Gastrocnemius medialis (tissue), 4 donors: ENCODE results near the gene C5AR1. TPM values are rescaled to one million over a fixed set of nuclear protein-coding genes. Genes with fewer than 3 reads are reported as not detected.

Experiments
- ATAC-seq, 2 donors: fragments of 150-250 bp; one replicate each; pipeline ENCODE4 v1.9.1; 2016
- DNase-seq, 2 donors: peaks; one replicate each; pipeline ENCODE4 v3.0.0-alpha.2; 2019
- H3K27ac ChIP-seq, 4 donors: fragments of 200-600 bp; sonication (generic); 1 replicate in 1 of 4; 2 replicates in 3 of 4; pipeline ENCODE4 v1.5.1; 2016 to 2018; ENCODE audit warnings: mild to moderate bottlenecking in 2 of 4, moderate library complexity in 1 of 4
- H3K27me3 ChIP-seq, 3 donors: fragments of 200-600 bp; sonication (generic) in 2 of 3; 1 replicate in 1 of 3; 2 replicates in 2 of 3; pipeline versions ENCODE4 v1.5.1 to v1.6.0; 2016 to 2019; ENCODE audit warnings: mild to moderate bottlenecking in 1 of 3, moderate library complexity in 1 of 3
- H3K36me3 ChIP-seq, 2 donors: fragments of 200-600 bp; sonication (generic) in 1 of 2; one replicate each; pipeline ENCODE4 v1.5.1; 2017 to 2018
- H3K4me1 ChIP-seq, 2 donors: fragments of 200-600 bp; sonication (generic) in 1 of 2; one replicate each; pipeline ENCODE4 v1.5.1; 2016 to 2017; ENCODE audit warnings: mild to moderate bottlenecking in 2 of 2
- H3K4me3 ChIP-seq, 4 donors: fragments of 200-600 bp; sonication (generic) in 3 of 4; 1 replicate in 1 of 4; 2 replicates in 3 of 4; pipeline ENCODE4 v1.5.1; 2016 to 2019; ENCODE audit warnings: mild to moderate bottlenecking in 2 of 4
- H3K9me3 ChIP-seq, 3 donors: fragments of 200-600 bp; sonication (generic) in 2 of 3; 1 replicate in 1 of 3; 2 replicates in 2 of 3; pipeline ENCODE4 v1.5.1; 2016 to 2019
- POLR2A ChIP-seq, 2 donors: fragments of 450-650 bp; IDR thresholded peaks; one replicate each; pipeline ENCODE4 v1.6.1; 2017; ENCODE audit warnings: antibody characterized with exemption in 2 of 2, mild to moderate bottlenecking in 2 of 2, moderate library complexity in 2 of 2
- in situ Hi-C, 4 donors: fragments of 200-750 bp; cut with MboI; loops; one replicate each; pipeline versions ENCODE4 v1.15.0 to v1.8.0; 2017; ENCODE audit warnings: low sequenced_read_pairs in 4 of 4
- intact Hi-C: fragments of 100-400 bp; cut with DNase I; formaldehyde crosslinking; loops from one replicate; pipeline ENCODE4 v1.15.1; 2023; ENCODE audit warnings: low total_unique reads
- total RNA-seq, 4 donors: library from RNA; depleted of rRNA; stranded (reverse); fragments of >200 nt; gene quantifications; one replicate each; pipeline versions ENCODE4 v1.1.0 to v1.2.3, GENCODE V29; 2016
- TF ChIP-seq, protein P1 (sequence below), 5 experiments: fragments of 450-650 bp in 3 of 5; fragments of 200-600 bp in 2 of 5; sonication (generic) in 2 of 5; IDR thresholded peaks in 4 of 5; conservative IDR thresholded peaks in 1 of 5; 1 replicate in 4 of 5; 2 replicates in 1 of 5; pipeline ENCODE4 v1.5.1; 2016 to 2019; ENCODE audit warnings: antibody characterized with exemption in 5 of 5, mild to moderate bottlenecking in 3 of 5, moderate library complexity in 3 of 5

C5AR1 gene
- total RNA-seq, 4 donors from 2014 or later: 0.27 to 3.7 (median 2.1) TPM

- in situ Hi-C loops: no loop called here
- intact Hi-C loops: no loop called here
- DNase-seq: no peak
- H3K4me1 ChIP-seq: peaks cover 0 to 4% of the 10 kb centered on the region in 2 donors
- no peaks in the 10 kb centered on the region for H3K36me3 ChIP-seq
- ATAC-seq: no peak
- H3K9me3 ChIP-seq: no peaks in the 10 kb centered on the region
- H3K27ac ChIP-seq: no peak overlapping the region
- H3K27me3 ChIP-seq: no peaks in the 10 kb centered on the region
- no peak overlapping the region for H3K4me3 ChIP-seq
- TF ChIP-seq, protein P1, sequence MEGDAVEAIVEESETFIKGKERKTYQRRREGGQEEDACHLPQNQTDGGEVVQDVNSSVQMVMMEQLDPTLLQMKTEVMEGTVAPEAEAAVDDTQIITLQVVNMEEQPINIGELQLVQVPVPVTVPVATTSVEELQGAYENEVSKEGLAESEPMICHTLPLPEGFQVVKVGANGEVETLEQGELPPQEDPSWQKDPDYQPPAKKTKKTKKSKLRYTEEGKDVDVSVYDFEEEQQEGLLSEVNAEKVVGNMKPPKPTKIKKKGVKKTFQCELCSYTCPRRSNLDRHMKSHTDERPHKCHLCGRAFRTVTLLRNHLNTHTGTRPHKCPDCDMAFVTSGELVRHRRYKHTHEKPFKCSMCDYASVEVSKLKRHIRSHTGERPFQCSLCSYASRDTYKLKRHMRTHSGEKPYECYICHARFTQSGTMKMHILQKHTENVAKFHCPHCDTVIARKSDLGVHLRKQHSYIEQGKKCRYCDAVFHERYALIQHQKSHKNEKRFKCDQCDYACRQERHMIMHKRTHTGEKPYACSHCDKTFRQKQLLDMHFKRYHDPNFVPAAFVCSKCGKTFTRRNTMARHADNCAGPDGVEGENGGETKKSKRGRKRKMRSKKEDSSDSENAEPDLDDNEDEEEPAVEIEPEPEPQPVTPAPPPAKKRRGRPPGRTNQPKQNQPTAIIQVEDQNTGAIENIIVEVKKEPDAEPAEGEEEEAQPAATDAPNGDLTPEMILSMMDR (IDR thresholded peaks at IDR 0.05 in 4 of 5, conservative IDR thresholded peaks at IDR 0.05 in 1 of 5): no peak
- no peak for TF ChIP-seq POLR2A (IDR thresholded peaks at IDR 0.05)
Measured at GRCh38 chr19:47303966-47304365, 5.7 kb upstream of the C5AR1 start.

- Histone ChIP-seq H3K27me3 (peaks cover 0 to 5% (median 2%) of the 10 kb centered on the region in 3 donors), H3K36me3 (no peaks in the 10 kb centered on the region), H3K4me1 (peaks cover 0 to 4% of the 10 kb centered on the region in 2 donors), H3K4me3 (no peak overlapping the region), H3K9me3 (no peaks in the 10 kb centered on the region), H3K27ac (no peak overlapping the region)
- ATAC-seq (peak; percentile 30 to 61), DNase-seq (peak; percentile 12 to 59)
- intact Hi-C loops (no loop called here), in situ Hi-C loops (no loop called here)
- no peak for TF ChIP-seq POLR2A (IDR thresholded peaks at IDR 0.05)
- TF ChIP-seq, protein P1 (IDR thresholded peaks at IDR 0.05 in 4 of 5, conservative IDR thresholded peaks at IDR 0.05 in 1 of 5): peak; percentile 71 to 91 (median 79)
Measured at GRCh38 chr19:47305309-47305751, 4.3 kb upstream of the C5AR1 start.

DNA sequence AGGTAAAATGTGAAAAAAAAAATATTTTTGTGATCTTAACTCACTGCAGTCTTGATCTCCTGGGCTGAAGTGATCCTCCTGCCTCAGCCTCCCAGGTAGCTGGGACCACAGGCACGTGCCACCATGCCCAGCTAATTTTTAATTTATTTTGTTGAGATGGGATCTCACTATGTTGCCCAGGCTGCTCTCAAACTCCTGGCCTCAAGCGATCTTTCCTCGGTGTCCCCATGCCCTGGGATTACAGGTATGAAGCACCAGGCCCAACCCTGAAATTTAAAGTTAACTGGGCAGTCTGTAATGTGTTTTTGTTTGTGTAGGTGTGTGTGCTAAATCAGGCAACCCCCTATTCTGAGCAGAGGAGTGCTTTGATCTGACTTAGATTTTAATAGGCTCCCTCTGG is 3.4 kb upstream of the C5AR1 start:
- intact Hi-C loops: no loop called here
- Histone ChIP-seq H3K36me3 (no peaks in the 10 kb centered on the region), H3K27ac (no peak overlapping the region), H3K4me1 (peaks cover 0 to 4% of the 10 kb centered on the region in 2 donors), H3K27me3 (peaks cover 4 to 14% (median 12%) of the 10 kb centered on the region in 3 donors), H3K4me3 (no peak overlapping the region), H3K9me3 (no peaks in the 10 kb centered on the region)
- in situ Hi-C loops: no loop called here
- DNase-seq (no peak), ATAC-seq (no peak)
- TF ChIP-seq, protein P1 (IDR thresholded peaks at IDR 0.05 in 4 of 5, conservative IDR thresholded peaks at IDR 0.05 in 1 of 5): no peak
- TF ChIP-seq POLR2A (IDR thresholded peaks at IDR 0.05): no peak

DNA sequence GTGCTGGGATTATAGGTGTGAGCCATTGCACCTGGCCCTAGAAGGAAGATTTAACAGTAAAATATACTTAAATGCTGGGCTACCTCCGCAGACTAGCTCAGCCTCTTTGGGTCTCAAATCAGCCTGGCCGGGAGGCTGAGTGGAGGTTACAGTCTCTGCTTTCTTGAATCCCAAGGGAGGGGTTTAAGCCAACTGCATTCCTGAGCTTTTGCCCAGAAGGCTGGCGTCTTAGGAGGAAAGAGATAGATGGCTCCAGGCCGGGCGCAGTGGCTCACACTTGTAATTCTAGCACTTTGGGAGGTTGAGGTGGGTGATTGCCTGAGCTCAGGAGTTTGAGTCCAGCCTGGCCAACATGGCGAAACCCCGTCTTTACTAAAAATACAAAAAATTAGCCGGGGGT is 623 bp upstream of the C5AR1 start:
- Histone ChIP-seq H3K9me3 (no peaks in the 10 kb centered on the region), H3K4me3 (no peak overlapping the region), H3K4me1 (peaks cover 0 to 4% of the 10 kb centered on the region in 2 donors), H3K27me3 (peaks cover 4 to 25% (median 13%) of the 10 kb centered on the region in 3 donors), H3K36me3 (no peaks in the 10 kb centered on the region), H3K27ac (no peak overlapping the region)
- no peak for ATAC-seq
- DNase-seq: no peak
- TF ChIP-seq POLR2A (IDR thresholded peaks at IDR 0.05): no peak
- TF ChIP-seq, protein P1 (IDR thresholded peaks at IDR 0.05 in 4 of 5, conservative IDR thresholded peaks at IDR 0.05 in 1 of 5): no peak
- intact Hi-C loops: no loop called here
- in situ Hi-C loops: no loop called here

DNA sequence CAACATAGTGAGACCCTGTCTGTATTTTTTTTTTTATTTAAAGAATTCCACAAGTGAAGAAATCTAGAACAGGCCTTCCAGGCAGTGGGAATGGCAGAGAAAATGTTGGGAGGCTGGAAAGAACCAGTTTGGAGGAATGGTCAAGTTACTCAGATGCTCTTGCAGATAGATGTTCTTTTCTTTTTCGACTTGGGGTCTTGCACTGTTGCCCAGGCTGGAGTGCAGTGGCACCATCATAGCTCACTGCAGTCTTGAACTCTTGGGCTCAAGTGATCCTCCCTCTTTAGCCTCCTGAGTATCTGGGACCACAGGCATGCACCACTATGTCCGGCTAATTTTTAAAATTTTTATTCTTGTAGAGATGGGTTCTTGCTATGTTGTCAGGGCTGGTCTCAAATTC is 662 bp downstream of the C5AR1 start:
- TF ChIP-seq POLR2A (IDR thresholded peaks at IDR 0.05): no peak
- TF ChIP-seq, protein P1 (IDR thresholded peaks at IDR 0.05 in 4 of 5, conservative IDR thresholded peaks at IDR 0.05 in 1 of 5): no peak
- in situ Hi-C loops: no loop called here
- no peak for ATAC-seq
- Histone ChIP-seq H3K36me3 (no peaks in the 10 kb centered on the region), H3K27ac (peak overlapping the region in 1 of 4 donors; percentile 36), H3K4me3 (peak overlapping the region in 1 of 4 donors; percentile 14), H3K9me3 (no peaks in the 10 kb centered on the region), H3K27me3 (peaks cover 4 to 25% (median 13%) of the 10 kb centered on the region in 3 donors), H3K4me1 (peaks cover 0 to 4% of the 10 kb centered on the region in 2 donors)
- DNase-seq: no peak
- intact Hi-C loops: no loop called here
